ENCODE measurements around the gene ACSL3.

GRCh38 chr2:222833410-222833809 lies 27.4 kb upstream of the ACSL3 start:
- no peak for TF ChIP-seq USF2 (CRISPR knock-in tag; IDR thresholded peaks at IDR 0.05)
- no peak for TF ChIP-seq ATF2 (CRISPR knock-in tag; IDR thresholded peaks at IDR 0.05; ENCODE audit: borderline replicate concordance, low read depth)
- TF ChIP-seq CTCF (IDR thresholded peaks at IDR 0.05), result no peak
- no peak for TF ChIP-seq ATF1 (CRISPR knock-in tag; IDR thresholded peaks at IDR 0.05)
- no peak for TF ChIP-seq TCF7 (CRISPR knock-in tag; IDR thresholded peaks at IDR 0.05; ENCODE audit: low read depth)
- TF ChIP-seq NR1H2 (CRISPR knock-in tag; IDR thresholded peaks at IDR 0.05), result no peak
- TF ChIP-seq SP1 (CRISPR knock-in tag; conservative IDR thresholded peaks at IDR 0.05), result no peak
- TF ChIP-seq MYBL2 (CRISPR knock-in tag; IDR thresholded peaks at IDR 0.05), result no peak
- no peak for TF ChIP-seq ZBTB21 (CRISPR knock-in tag; IDR thresholded peaks at IDR 0.05; ENCODE audit: borderline replicate concordance)
- TF ChIP-seq HMGXB4 (CRISPR knock-in tag; IDR thresholded peaks at IDR 0.05), result no peak
- no peak for TF ChIP-seq GABPB1 (CRISPR knock-in tag; IDR thresholded peaks at IDR 0.05)
- TF ChIP-seq ELF4 (CRISPR knock-in tag; IDR thresholded peaks at IDR 0.05; ENCODE audit: low read depth), result no peak

Data from WTC11 (cell line).